HepG2 (cell line): ENCODE results near the gene SFTA2. TPM values are rescaled to one million over a fixed set of nuclear protein-coding genes. Genes with fewer than 3 reads are reported as not detected.

Experiments
- ATF1 ChIP-seq: IDR thresholded peaks from 2 replicates; pipeline ENCODE4 v1.6.1; 2016; ENCODE audit warnings: mild to moderate bottlenecking, control low read depth
- CC2D1A ChIP-seq: sonication (generic); formaldehyde crosslinking; IDR thresholded peaks from 2 replicates; pipeline ENCODE4 v1.8.1; 2023; ENCODE audit warnings: mild to moderate bottlenecking, missing genetic modification reagents
- DNMT1 ChIP-seq: sonication (generic); formaldehyde crosslinking; IDR thresholded peaks from 2 replicates; pipeline ENCODE4 v1.5.1; 2020; ENCODE audit warnings: mild to moderate bottlenecking, missing genetic modification reagents
- HOXA9 ChIP-seq: sonication (generic); formaldehyde crosslinking; IDR thresholded peaks from 2 replicates; pipeline ENCODE4 v1.8.1; 2022; ENCODE audit warnings: missing genetic modification reagents, mild to moderate bottlenecking, moderate library complexity, borderline replicate concordance
- KAT8 ChIP-seq: IDR thresholded peaks from 2 replicates; pipeline ENCODE4 v1.6.1; 2016; ENCODE audit warnings: missing genetic modification reagents, missing compliant biosample characterization
- KLF13 ChIP-seq: sonication (generic); formaldehyde crosslinking; IDR thresholded peaks from 2 replicates; pipeline ENCODE4 v1.4.0; 2020; ENCODE audit warnings: mild to moderate bottlenecking, missing genetic modification reagents
- MXI1 ChIP-seq: IDR thresholded peaks from 3 replicates; pipeline ENCODE4 v1.6.1; 2012; ENCODE audit warnings: low read depth, low read length, inconsistent platforms, borderline replicate concordance
- NBN ChIP-seq: fragments of 450-650 bp; conservative IDR thresholded peaks from 2 replicates; pipeline ENCODE4 v1.6.1; 2017
- NFYB ChIP-seq: sonication (generic); formaldehyde crosslinking; IDR thresholded peaks from 2 replicates; pipeline ENCODE4 v1.4.0; 2020; ENCODE audit warnings: missing genetic modification reagents
- PCBP1 ChIP-seq: fragments of 200-400 bp; formaldehyde crosslinking; IDR thresholded peaks from 2 replicates; pipeline ENCODE4 v1.6.1; 2017; ENCODE audit warnings: mild to moderate bottlenecking, low read depth, low read length, borderline replicate concordance
- RAD21 ChIP-seq: fragments of 450-650 bp; formaldehyde crosslinking; IDR thresholded peaks from 2 replicates; pipeline ENCODE4 v1.5.0; 2020; ENCODE audit warnings: mild to moderate bottlenecking
- SKI ChIP-seq: fragments of 450-650 bp; IDR thresholded peaks from one replicate; pipeline ENCODE4 v1.6.1; 2018; ENCODE audit warnings: mild to moderate bottlenecking; ENCODE audit not compliant: partially characterized antibody
- ZBTB3 ChIP-seq: sonication (generic); formaldehyde crosslinking; IDR thresholded peaks from 2 replicates; pipeline ENCODE4 v1.4.0; 2020; ENCODE audit warnings: low read depth, mild to moderate bottlenecking, moderate library complexity, missing genetic modification reagents, borderline replicate concordance
- ZFP36L2 ChIP-seq: sonication (generic); formaldehyde crosslinking; IDR thresholded peaks from 2 replicates; pipeline ENCODE4 v1.4.0; 2020; ENCODE audit warnings: missing genetic modification reagents
- ZNF10 ChIP-seq: sonication (generic); formaldehyde crosslinking; IDR thresholded peaks from 2 replicates; pipeline ENCODE4 v1.4.0; 2020; ENCODE audit warnings: mild to moderate bottlenecking, low read depth, missing genetic modification reagents, borderline replicate concordance
- ZNF124 ChIP-seq: sonication (generic); formaldehyde crosslinking; IDR thresholded peaks from 2 replicates; pipeline ENCODE4 v1.4.0; 2020; ENCODE audit warnings: missing genetic modification reagents
- ZNF333 ChIP-seq: sonication (generic); formaldehyde crosslinking; IDR thresholded peaks from 2 replicates; pipeline ENCODE4 v1.4.0; 2020; ENCODE audit warnings: mild to moderate bottlenecking, missing genetic modification reagents, borderline replicate concordance
- ZNF354B ChIP-seq: sonication (generic); formaldehyde crosslinking; IDR thresholded peaks from 2 replicates; pipeline ENCODE4 v1.8.0; 2022; ENCODE audit warnings: mild to moderate bottlenecking, missing genetic modification reagents
- ZNF746 ChIP-seq: sonication (generic); formaldehyde crosslinking; IDR thresholded peaks from 2 replicates; pipeline ENCODE4 v1.8.0; 2022; ENCODE audit warnings: mild to moderate bottlenecking, missing genetic modification reagents
- ZNF883 ChIP-seq: sonication (generic); formaldehyde crosslinking; IDR thresholded peaks from 2 replicates; pipeline ENCODE4 v1.5.1; 2020; ENCODE audit warnings: mild to moderate bottlenecking, missing genetic modification reagents; ENCODE audit errors: not compliant biosample characterization
- ZSCAN21 ChIP-seq: sonication (generic); formaldehyde crosslinking; IDR thresholded peaks from 2 replicates; pipeline ENCODE4 v1.8.0; 2022; ENCODE audit warnings: mild to moderate bottlenecking, missing genetic modification reagents, moderate library complexity, borderline replicate concordance
- polyA plus RNA-seq, 8 experiments: library from polyadenylated mRNA; depleted of rRNA in 3 of 8; stranded (reverse) in 7 of 8; unstranded in 1 of 8; fragments of >200 nt; fragmentation: Illumina TruSeq in 4 of 8; extraction: Trizol in 4 of 8; gene quantifications; 2 replicates each; pipeline versions ENCODE4 v1.2.1 to v1.2.3, GENCODE V29; 2011 to 2016; ENCODE audit warnings: low read depth in 4 of 8, missing spikeins in 1 of 8, mixed read lengths in 1 of 8; ENCODE audit not compliant: insufficient read depth in 1 of 8
- total RNA-seq, 5 experiments: library from RNA; depleted of rRNA; stranded (reverse); fragments of >200 nt; fragmentation: Illumina TruSeq; extraction: Trizol; gene quantifications; 2 replicates each; pipeline ENCODE4 v1.2.3, GENCODE V29; 2016; ENCODE audit warnings: low read depth in 1 of 5
- TF ChIP-seq, protein P1 (sequence below): sonication (generic); formaldehyde crosslinking; IDR thresholded peaks from 2 replicates; pipeline ENCODE4 v1.9.0; 2021; ENCODE audit warnings: missing genetic modification reagents, mild to moderate bottlenecking, borderline replicate concordance
- TF ChIP-seq, protein P2 (sequence below): sonication (generic); formaldehyde crosslinking; IDR thresholded peaks from 2 replicates; pipeline ENCODE4 v1.5.0; 2020; ENCODE audit warnings: missing genetic modification reagents, mild to moderate bottlenecking, borderline replicate concordance
- TF ChIP-seq, protein P3 (sequence below): IDR thresholded peaks from 2 replicates; pipeline ENCODE4 v1.6.1; 2016; ENCODE audit warnings: low read depth, borderline replicate concordance
- TF ChIP-seq, protein P4 (sequence below): sonication (generic); formaldehyde crosslinking; IDR thresholded peaks from 2 replicates; pipeline ENCODE4 v1.4.0; 2020; ENCODE audit warnings: missing genetic modification reagents
- TF ChIP-seq, protein P5 (sequence below): sonication (generic); formaldehyde crosslinking; IDR thresholded peaks from 2 replicates; pipeline ENCODE4 v1.5.1; 2020; ENCODE audit warnings: mild to moderate bottlenecking, missing genetic modification reagents

SFTA2 gene
- total and polyA plus RNA-seq, 2 of the 13 experiments (the other 11 are each of a cell fraction or from before 2014, with no cell fraction given): not detected

DNA sequence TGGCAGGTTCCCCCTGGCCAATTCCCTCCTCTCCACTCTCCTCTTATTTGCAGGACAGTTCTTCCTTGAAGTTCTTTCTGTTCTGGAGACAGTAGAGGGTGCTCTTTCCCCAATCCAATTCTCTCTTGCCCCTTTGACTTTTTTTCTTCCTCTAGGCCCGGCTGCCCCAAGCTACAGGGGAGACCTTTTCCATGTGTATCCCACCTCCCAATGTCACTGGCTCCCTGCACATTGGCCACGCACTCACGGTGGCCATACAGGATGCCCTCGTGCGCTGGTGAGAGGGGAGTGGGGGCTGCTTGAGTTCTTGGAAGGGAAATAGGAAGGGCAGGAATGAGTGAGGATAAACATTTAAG lies 16.4 kb downstream of the SFTA2 start (continued):
- TF ChIP-seq, protein P1, sequence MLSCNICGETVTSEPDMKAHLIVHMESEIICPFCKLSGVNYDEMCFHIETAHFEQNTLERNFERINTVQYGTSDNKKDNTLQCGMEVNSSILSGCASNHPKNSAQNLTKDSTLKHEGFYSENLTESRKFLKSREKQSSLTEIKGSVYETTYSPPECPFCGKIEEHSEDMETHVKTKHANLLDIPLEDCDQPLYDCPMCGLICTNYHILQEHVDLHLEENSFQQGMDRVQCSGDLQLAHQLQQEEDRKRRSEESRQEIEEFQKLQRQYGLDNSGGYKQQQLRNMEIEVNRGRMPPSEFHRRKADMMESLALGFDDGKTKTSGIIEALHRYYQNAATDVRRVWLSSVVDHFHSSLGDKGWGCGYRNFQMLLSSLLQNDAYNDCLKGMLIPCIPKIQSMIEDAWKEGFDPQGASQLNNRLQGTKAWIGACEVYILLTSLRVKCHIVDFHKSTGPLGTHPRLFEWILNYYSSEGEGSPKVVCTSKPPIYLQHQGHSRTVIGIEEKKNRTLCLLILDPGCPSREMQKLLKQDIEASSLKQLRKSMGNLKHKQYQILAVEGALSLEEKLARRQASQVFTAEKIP (CRISPR knock-in tag): no peak
- TF ChIP-seq NFYB (CRISPR knock-in tag): no peak
- TF ChIP-seq CC2D1A (CRISPR knock-in tag): no peak
- TF ChIP-seq, protein P2, sequence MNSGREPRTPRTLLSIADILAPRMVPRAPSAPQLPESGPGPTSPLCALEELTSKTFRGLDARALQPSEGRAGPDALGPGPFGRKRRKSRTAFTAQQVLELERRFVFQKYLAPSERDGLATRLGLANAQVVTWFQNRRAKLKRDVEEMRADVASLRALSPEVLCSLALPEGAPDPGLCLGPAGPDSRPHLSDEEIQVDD: no peak
- TF ChIP-seq, protein P3, sequence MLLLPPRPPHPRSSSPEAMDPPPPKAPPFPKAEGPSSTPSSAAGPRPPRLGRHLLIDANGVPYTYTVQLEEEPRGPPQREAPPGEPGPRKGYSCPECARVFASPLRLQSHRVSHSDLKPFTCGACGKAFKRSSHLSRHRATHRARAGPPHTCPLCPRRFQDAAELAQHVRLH (CRISPR knock-in tag): no peak
- no peak for TF ChIP-seq NBN
- TF ChIP-seq MXI1: no peak
- TF ChIP-seq ZNF333 (CRISPR knock-in tag): no peak
- no peak for TF ChIP-seq KAT8
- no peak for TF ChIP-seq DNMT1 (CRISPR knock-in tag)
- TF ChIP-seq RAD21: peak; percentile 44; the same call in 1 of the 2 replicates
- no peak for TF ChIP-seq ATF1 (CRISPR knock-in tag)
- TF ChIP-seq, protein P4, sequence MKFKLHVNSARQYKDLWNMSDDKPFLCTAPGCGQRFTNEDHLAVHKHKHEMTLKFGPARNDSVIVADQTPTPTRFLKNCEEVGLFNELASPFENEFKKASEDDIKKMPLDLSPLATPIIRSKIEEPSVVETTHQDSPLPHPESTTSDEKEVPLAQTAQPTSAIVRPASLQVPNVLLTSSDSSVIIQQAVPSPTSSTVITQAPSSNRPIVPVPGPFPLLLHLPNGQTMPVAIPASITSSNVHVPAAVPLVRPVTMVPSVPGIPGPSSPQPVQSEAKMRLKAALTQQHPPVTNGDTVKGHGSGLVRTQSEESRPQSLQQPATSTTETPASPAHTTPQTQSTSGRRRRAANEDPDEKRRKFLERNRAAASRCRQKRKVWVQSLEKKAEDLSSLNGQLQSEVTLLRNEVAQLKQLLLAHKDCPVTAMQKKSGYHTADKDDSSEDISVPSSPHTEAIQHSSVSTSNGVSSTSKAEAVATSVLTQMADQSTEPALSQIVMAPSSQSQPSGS (CRISPR knock-in tag): 0 out of 2 replicates have a peak, but pooled peaks have one; percentile 8
- TF ChIP-seq SKI: no peak
- no peak for TF ChIP-seq ZNF746 (CRISPR knock-in tag)
- TF ChIP-seq PCBP1: no peak
- TF ChIP-seq ZNF10: no peak
- no peak for TF ChIP-seq ZNF354B (CRISPR knock-in tag)
- no peak for TF ChIP-seq ZBTB3 (CRISPR knock-in tag)
- no peak for TF ChIP-seq ZFP36L2 (CRISPR knock-in tag)
- no peak for TF ChIP-seq ZSCAN21 (CRISPR knock-in tag)
- no peak for TF ChIP-seq HOXA9 (CRISPR knock-in tag)
- TF ChIP-seq ZNF124 (CRISPR knock-in tag): no peak
- TF ChIP-seq KLF13 (CRISPR knock-in tag): no peak
- no peak for TF ChIP-seq ZNF883 (CRISPR knock-in tag)
- TF ChIP-seq, protein P5, sequence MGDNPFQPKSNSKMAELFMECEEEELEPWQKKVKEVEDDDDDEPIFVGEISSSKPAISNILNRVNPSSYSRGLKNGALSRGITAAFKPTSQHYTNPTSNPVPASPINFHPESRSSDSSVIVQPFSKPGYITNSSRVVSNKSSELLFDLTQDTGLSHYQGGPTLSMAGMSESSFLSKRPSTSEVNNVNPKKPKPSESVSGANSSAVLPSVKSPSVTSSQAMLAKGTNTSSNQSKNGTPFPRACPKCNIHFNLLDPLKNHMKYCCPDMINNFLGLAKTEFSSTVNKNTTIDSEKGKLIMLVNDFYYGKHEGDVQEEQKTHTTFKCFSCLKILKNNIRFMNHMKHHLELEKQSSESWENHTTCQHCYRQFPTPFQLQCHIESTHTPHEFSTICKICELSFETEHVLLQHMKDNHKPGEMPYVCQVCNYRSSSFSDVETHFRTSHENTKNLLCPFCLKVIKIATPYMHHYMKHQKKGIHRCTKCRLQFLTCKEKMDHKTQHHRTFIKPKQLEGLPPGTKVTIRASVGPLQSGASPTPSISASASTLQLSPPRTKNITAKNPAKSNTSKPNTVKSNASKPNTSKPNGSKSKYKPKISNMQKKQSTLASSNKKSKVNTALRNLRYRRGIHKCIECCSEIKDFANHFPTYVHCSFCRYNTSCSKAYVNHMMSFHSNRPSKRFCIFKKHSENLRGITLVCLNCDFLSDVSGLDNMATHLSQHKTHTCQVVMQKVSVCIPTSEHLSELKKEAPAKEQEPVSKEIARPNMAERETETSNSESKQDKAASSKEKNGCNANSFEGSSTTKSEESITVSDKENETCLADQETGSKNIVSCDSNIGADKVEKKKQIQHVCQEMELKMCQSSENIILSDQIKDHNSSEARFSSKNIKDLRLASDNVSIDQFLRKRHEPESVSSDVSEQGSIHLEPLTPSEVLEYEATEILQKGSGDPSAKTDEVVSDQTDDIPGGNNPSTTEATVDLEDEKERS: no peak
